ENCODE data around the gene SEC24B.
"Not testable (repeated sequence)": the region's sequence is repeated elsewhere in the genome, so short reads cannot be mapped to it uniquely, and the experiment has no call there.

SEC24B gene

DNA sequence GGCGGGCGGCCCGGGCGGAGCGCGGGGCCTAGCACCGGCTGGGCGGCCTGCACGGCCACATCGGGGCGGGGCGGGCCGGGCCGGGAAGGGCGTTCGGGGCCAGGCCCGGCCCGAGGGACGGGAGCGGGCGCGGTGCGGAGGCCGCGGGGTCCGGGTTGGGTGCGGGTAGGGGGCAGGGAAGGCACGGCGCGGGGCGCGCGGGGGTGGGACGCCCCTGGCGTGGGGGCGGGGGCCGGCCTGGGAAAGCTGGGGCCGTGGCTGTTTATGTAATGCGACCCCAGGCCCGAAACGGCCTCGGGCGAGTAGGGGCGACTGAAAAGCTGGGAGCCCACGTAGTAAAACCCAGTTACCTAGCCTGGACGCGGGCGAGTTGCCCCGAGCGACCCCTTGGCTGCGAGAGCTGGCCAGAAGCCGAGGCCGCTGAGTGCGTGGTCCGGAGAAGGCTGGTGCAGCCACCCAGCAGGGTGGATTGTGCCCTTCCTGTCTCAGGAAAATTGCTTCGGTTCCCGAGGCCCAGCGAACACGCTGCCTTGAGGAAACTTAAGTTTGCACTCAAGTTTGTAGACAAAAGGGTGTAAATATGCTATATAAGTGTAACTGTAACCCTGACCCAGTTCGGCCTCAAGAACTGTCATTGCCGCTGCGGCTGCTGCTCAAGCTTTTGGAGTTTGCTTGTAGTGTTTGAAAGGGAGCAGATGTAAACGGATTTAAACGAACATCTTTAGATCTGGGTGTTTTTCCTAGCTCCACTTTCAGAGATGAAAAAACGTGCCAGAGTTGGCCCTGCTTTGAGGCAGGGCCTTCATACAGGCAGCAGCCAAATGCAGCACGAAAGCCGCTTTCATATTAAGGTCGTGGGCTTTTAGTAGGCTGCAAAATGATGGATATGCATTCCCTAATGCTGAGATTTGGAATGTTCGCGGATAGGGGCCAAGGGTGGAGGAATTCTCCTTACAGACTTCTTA, 674 bp downstream of the SEC24B start:
- DNase-seq: no peak

DNA sequence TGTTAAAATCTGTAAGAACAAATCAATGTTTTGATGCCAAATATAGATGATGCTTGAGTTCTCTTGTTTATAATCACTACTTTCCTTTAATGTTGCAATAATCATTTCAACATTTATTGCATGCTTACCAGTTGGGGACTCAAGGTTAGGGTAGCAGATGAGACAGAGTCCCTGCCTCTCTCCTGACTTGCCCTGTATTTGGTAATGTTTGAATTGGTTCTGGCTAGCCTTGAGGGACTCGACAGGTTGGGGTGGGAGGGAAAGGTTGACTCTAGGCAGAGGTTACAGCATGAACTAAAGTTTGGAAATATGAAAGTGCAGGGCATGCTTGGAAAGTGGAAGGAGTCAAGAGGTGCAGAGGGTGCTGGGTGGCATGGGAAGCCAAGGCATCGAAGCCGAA, 2.0 kb downstream of the SEC24B start:
- DNase-seq: no peak

DNA sequence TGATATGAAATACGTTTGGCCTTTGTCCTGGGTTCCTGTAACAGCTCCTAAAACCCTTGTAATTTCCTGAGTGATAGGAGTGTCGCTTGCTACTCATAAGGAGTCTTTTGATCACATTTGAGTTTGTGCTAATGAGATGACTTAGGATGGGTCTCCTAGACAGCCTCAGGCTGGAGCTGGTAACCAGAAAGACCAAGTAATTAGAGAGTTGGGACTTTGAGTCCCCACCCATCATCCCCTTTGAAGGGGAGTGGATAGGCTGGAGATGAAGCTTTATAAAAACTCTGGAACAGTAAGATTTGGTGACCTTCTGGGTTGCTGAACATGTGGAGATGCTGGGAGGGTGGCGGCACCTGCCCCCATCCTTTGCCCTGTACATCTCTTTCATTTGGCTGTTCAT, 2.9 kb downstream of the SEC24B start:
- no peak for DNase-seq

DNA sequence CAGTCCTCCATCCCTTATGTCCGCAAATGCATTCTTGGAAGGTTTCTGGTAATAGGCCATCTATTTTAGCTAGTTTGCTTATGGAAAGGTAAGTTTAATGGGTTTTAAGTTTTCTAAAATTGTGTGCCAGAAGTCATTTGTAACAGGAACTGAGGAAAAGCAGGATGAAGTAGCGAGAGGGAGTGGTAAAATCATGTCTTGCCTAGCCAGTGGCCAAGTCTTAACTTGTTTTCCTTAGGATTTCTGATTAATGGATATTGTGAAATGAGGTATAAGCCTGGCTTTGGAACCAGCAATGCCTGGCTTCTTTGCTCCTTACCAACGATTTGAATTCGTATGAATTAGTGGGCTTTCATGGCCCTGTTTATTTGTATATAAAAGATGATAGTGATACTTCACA, 7.3 kb downstream of the SEC24B start:
- no peak for DNase-seq

DNA sequence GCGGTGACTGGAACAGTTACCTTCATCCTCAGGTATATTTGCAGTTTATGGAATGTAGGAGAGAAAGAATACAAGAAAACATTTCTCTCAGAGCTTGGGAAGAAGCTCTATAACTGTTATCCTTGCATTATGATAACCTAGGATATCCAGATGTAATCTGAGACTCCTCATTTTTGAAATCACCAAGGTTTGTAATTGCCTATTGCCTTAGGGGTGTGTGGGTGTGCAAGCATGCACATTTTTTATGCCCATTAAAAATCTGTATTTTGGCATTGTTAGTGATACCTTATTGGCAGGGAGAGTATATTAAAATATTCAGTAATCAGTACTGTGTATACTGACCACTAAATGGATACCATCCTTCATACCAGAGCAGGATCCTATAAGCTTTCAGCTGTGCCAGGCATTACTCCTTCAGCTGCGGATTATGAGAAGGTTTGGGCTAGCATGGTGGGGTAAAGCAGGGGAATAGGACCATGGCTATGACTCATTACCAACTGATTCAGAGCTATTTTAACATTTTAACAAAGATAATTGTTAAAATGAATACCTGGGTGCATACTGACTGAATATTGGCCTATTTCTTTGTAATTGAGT, 8.3 kb downstream of the SEC24B start:
- no peak for DNase-seq

DNA sequence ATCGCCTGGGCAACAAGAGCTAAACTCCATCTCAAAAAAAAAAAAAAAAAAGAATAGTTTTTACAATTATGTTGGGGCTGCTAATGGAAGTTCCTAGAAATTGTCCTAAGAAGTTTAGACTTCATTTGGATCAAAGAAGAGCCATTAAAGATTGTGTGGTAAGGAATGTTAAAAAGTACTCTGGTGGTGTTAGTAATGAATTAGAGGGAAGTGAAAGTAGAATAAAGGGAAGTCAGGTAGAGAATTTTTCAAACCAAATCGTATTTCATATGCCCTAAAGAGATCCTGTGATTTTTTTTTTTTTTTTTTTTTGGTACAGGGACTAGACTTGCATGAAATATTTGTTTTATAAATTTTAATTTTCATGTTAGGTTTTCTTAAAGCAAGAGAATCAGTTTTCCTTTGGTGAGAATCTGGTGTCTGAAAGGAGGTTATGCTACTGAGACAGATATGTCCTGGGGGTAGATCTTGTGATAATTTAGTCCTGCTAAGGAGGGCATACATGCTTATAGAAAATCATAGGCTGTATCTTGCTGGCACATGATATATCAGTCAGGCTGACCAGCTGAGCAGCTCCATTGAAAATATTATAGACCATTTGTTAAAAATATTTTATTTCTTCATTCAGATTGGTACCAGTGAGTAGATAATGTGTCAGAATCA, 10.7 kb downstream of the SEC24B start:
- no peak for DNase-seq

DNA sequence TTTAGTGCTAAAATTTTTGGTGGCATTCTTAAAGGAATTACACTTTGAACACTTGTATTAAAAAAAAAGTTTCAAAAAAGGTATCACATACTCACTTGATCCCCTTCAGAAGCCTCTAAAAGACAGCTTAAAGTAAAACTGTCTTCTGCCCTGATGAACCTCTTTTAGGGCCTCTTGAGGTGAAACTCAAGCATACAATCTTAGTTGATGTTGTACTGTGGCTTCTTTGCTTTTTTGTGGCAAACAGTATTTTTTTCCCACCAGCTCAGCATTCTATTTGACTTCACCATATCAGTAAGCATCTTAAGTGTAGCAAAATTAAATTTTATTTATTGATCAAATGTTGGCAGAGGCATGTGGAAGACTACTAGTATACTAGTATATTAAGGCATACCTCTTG, 13.7 kb downstream of the SEC24B start:
- no peak for DNase-seq

DNA sequence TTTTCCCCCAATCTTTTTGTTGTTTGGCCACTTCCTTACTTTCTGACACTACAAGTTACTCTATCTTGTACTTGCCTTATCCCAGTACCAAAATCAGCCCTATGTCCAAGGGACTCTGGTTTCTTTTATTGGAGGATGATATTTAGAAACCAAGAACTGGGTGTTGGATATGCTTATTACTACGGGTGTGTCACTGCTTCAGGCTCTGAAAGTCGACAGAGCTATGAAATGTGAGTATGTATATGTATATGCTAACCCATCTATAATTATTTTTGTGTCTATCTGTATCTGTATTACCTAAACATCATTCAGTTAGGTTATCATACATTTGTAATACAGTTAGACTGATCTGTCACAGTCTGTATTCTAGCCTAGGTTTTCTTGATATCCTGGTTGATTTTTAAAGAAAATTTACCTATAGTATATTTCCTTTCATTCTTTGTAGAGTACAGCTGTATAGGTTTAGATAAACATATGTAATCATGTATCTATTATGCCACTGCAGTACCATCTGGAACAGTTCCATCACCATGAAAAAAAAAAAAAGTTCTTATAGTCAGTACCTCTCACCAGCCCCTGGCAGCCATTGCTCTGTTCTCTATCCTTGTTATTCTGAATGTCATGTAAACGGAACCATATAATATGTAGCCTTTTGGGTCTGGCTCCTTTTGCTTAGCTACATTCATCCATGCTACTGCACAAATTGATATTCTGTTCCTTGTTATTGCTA, 18.1 kb downstream of the SEC24B start:
- DNase-seq: no peak

DNA sequence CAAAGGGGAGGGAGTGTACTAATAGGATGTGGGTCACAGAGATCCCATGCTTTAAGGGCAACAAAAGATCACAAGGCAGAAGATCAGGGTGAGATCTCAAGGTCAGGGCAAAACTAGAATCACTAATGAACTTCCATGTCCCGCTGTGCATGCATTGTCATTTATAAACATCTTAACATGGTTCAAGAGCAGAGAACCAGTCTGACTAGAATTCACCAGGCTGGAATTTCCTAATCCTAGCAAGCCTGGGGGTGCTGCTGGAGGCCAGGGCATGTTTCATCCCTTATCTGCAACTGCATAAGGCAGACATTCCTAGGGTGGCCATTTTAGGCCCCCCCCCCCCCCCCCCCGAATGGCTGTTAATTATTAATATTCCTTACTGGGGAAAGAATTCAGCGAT, 19.5 kb downstream of the SEC24B start:
- DNase-seq: not testable (repeated sequence)

DNA sequence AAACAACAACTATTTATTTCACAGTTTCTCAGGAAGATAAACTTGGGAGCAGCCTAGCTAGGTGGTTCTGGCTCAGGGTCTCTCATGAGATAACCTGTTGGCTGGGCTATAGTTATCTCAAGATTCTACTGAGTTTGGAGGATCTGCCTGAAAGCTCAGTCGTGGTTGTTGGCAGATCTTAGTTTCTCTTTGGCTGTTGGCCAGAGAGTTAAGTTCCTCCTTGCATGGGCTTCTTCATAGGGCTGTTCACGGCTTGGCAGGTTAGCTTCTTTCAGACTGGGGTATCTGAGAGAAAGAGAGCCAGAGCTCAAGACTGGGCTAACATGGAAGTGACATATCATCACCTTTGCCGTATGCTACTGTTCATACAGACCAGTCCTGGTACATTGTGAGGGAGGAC, 28.7 kb downstream of the SEC24B start:
- no peak for DNase-seq

DNA sequence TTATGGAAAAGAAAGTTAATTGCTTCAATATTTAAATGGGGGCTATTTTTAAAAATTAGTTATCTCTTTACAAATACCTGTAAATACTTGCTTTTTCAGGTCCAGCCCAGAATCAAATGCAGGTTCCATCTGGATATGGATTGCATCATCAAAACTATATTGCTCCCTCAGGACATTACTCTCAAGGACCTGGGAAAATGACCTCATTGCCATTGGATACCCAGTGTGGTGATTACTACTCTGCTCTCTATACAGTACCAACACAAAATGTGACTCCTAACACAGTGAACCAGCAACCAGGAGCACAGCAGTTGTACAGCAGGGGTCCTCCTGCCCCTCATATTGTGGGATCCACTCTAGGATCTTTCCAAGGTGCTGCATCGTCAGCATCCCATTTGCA, 29.2 kb downstream of the SEC24B start:
- no peak for DNase-seq

DNA sequence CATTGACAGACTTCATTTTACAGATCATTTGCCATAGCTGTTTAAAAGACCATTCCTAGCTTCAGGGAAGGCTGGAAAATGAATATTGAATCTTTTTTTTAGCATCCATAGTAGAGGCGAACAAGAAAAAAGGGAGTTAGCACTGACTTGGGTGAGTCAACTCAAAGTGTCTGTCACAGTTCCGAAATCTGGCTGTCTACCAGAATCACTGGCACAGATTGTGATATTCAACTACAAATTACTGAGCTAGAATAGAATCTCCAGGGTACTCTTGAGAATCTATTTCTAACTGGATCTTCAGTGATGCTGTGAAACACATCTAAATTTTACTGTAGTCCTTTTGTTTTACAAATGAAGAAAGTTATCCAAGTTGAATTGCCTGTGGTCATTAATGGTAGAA, 31.5 kb downstream of the SEC24B start:
- no peak for DNase-seq

DNA sequence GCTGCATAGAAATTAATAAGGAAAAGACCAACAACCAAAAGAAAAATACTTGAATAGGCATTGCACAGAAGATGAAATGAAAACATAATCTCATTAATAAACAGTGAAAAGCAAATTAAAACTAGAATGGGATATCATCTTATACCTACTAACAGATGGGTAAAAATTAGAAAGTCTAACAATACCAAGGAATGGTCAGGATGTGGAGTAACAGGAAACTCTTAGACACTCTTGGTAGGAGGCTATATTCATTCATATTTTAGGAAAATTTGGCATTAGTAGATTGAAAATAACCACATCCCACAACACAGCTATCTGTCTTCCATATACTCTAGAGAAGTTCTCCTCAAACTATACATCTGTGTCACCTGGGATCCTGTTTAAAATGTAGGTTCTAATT, 36.3 kb downstream of the SEC24B start:
- DNase-seq: no peak

DNA sequence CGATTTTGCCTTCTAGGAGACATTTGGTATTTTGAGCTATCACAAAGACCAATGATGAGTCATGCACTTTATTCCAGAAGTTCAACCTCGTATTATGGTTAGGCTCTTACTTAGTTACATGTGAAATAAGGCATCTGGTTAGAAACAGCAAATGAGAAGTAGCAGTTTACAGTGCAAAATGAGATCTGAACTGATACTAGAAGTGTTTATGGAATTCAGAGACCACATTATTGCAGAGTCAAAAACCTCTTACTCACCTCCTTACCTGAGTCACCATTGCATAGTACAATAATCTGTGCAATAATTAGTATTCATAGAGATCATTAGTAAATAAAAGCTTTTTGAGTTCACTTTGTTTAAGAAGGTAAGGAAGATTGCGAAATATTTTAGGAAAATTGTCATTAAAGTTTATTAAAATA, 38.7 kb downstream of the SEC24B start:
- DNase-seq: no peak

DNA sequence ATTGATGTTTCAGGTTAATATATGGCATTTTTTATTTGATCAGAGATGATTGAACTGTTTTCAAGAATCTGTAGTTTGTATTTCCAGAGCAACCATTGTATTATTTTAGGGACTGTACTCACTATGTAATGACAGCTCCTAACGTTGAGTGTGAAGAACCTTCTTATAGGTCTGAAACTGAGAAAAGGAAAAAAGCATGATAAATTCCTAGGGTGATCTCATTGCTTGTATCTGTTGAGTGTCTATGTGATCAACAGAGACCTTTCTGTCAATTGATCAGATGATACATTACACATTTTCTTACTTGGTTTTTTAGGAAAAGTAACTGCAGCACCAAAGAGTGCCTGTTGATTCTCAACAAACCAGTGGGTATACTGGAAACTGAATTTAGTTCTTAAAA, 40.2 kb downstream of the SEC24B start:
- DNase-seq: no peak

DNA sequence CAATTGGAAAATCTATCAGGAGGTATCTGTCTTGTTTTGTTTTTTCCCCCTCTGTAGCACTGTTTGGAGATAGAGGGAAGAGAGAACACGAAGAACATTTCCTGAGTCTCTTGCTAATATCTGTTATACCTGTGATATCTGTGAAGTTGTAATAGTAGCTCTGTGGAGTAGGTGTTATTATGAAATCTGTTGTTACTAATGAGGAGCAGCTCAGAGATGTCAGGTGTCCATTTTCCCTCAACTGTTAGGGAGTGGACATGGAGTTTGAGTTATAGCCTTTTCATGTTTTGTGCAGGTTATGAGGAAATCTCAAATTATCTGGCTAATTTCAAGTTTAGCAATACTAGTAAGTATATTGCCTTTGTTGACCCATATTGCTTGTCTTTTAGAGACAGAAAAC, 52.4 kb downstream of the SEC24B start:
- no peak for DNase-seq

DNA sequence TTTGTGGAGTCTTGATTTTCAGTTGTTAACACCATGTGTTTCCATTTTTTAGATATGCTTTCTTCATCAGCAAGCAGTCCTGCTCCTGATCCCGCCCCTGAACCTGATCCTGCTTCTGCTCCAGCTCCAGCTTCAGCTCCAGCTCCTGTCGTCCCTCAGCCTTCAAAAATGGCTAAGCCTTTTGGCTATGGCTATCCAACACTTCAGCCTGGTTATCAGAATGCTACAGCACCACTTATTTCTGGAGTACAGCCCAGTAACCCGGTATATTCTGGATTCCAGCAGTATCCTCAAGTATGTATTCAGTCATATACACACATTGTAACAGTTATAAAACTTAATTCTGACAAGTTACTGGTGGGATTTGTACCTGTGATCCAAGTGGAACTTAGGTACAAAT, 60.9 kb downstream of the SEC24B start:
- DNase-seq: no peak

DNA sequence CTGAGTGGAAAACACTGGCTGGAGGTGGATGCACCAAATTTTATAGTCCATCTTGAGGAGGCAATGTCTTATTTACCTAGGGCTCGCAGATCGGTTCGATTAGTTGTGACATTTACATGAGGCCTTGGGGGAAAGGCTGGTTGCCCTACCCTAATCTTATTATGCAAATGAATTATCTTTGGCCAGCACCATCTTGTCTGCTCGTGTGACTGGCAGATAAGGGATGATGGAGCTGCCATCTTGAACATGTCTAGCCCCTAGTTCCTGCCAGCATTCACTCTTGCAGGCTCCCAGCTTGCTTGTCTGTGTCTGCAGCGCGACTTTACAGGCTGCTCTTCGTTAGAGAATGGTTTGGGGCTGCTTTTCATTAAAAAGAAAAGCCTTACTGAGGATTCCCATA, 61.9 kb downstream of the SEC24B start:
- DNase-seq: no peak

DNA sequence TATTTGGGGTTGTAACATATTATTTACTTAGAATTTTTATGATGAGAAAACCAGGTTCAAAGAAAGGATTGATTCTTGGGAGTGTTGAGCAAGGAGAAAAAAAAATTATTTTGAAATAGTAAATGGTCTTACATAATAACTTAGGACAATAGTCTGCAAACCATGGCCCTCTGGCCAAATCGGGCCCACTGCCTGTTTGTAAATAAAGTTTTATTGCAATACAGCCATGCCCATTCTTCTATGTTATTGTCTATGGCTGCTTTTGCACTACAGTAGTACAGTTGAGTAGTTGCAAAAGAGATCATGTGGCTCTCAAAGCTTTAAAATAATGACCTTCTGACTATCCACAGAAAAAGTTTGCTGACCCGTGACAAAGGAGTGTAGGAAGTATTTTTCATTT, 63.3 kb downstream of the SEC24B start:
- DNase-seq: no peak

DNA sequence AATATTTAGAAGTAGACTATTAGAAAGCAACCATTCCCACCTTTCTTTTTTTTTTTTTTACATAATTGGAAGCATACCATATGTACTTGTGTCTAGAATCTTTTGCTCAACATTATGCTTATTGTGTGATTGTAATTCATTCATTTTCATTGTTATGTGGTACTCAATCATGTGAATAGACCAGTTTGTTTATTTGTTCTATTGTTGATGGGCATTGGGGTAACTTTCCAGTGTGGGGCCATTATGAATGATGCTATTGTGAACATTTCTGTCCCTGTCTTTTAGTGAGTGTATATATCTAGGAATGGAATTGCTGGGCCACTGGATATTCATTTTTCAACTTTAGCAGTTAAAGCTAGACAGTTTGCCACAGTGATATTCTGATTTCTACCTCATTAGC, 63.9 kb downstream of the SEC24B start:
- no peak for DNase-seq

DNA sequence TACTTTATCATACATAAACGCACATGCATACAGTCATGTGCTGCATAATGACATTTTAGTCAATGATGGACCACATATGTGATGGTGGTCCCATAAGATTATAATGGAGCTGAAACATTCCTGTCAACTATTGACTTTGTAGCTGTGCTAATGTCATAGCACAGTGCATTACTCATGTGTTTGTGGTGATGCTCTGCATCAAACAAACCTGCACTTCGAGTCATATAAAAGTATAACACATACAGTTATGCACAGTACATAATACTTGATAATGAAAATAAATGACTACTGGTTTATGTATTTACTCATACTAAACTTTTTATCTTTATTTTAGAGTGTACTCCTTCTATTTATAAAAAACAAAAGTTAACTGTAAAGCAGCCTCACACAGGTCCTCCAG, 65.9 kb downstream of the SEC24B start:
- no peak for DNase-seq

DNA sequence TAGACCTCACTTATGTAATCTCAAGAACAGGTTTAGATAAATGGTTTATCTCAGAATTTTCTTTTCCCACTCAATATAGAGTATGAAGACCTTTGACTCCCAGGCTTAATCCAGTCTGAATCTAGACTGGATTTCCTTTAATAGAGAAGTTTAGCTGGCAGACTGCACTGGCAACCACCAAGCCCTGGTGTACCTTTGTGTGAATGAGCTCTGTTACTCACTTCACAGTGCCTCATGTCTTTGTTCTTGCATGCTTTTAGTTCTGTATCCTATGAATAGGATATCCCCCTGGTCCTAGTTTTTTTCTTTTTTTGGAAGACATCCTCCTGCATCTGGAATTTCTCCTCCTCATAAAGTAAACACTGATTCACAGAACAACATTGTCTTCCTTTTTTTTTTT, 73.3 kb downstream of the SEC24B start:
- DNase-seq: no peak

DNA sequence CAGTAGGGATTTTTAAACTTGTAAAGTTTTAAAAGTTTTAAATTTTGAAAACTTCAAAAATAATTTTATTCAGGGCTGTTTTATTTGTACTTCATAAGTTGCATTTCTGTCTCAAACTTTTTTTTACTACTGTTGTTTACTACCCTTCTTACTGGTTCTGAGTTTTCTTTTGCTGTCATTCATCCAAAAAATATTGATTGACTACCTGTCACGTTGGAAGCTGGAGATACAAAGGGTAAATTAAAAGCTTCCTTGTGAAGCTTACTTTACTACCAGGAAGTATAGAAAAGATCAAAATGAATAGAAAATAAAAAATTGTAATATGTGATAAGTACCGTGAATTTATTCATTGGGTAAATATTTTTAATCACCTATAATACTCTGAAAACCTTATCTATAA, 77.1 kb downstream of the SEC24B start:
- no peak for DNase-seq
